C1 segment of cervical spinal cord (tissue), 14 donors: ENCODE measurements around the gene LRCH1.
A peak's percentile ranks its signal among the peaks of the same experiment; 100 is the strongest.

Experiments used
- DNase-seq, 14 donors: peaks; one replicate each; lab custom pipeline; 2025; lab: John Stamatoyannopoulos, UW

Gene LRCH1

GRCh38 chr13:46535825-46536224, 17.1 kb upstream of the LRCH1 start:
- no peak for DNase-seq

DNA sequence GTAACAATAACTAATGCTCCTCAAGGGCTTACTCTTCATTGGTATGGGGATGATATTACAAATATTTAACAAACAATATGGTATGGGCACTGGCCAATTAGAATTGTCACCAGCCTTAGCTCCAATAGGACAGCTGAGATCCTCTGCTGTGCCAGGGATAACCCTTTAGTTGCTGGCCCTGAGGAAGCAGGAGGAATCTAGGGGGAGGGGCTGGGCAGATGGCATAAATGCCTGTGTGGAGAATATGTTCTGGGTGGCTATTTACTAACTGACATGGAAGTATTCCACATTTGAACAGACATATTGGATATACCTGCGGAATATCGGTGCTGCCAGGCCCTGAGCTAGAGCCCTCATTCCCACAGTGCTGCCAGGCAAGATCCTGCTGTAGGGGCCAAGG, 16.6 kb upstream of the LRCH1 start:
- no peak for DNase-seq

DNA sequence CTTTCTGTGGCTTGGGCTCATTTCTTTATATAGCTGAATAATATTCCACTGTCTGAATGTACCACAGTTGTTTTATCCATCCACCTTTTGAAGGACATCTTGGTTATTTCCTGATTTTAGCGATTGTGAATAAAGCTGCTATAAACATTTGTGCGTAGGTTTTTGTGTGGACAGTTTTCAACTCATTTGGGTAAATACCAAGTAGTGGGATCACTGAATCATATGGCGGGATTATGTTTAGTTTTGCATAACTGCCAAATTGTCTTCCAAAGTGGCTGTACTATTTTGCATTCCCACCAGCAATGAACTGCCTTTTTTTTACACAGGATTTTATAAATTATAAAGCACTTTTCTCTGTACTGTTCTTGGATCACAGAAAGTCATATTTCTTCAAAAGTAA, 13.7 kb upstream of the LRCH1 start:
- no peak for DNase-seq

GRCh38 chr13:46541210-46541609, 11.8 kb upstream of the LRCH1 start:
- DNase-seq, result no peak

DNA sequence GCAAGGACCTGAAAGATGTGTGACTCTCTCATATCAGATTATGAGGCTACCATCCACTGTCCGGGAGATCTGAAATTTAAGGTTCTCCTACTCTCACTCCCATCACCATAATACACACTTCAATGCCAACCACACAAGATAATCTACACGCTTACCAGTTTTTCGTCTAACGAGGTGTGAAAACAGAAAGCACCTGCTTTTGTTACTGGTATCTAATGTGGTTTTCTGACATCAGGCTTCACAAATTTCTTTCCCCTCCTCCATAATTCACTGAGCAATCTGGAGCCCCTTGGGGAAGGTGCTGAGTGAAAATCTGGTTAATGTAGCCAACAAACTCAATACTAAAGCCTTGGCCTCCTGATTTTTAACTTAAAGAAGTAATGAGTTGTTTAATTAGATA, 10.1 kb upstream of the LRCH1 start:
- DNase-seq, result no peak

GRCh38 chr13:46543287-46543686, 9.7 kb upstream of the LRCH1 start:
- peak in 3 of 14 donors; percentile 31 to 99 (median 54) for DNase-seq

GRCh38 chr13:46544208-46544607, 8.8 kb upstream of the LRCH1 start:
- DNase-seq, result no peak

DNA sequence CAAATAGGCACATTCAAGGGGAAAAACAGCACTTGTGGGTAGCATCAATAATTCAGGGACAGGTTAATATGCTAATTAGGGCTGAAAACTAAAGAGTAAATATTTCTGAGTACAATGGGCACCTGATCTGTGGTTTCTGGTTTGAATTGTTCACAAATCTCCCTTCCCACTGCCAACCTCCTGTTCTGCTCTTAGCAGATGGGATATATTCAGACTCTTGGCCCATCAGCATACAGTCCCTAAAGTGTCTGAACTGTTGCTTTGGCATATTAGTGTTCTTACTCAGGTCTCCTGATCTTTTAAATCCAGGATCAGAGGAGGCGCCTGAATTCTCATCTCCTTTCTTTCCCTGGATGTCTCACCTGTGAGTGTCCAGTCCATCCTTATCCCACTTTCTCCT, 8.2 kb upstream of the LRCH1 start:
- DNase-seq, result peak in 1 of 14 donors; percentile 77

GRCh38 chr13:46546084-46546768, 6.7 kb upstream of the LRCH1 start:
- DNase-seq, result no peak

- DNase-seq, result no peak
These were observed 2.1 kb upstream of the LRCH1 start for GRCh38 chr13:46550822-46551221.

- DNase-seq, result peak in 9 of 14 donors; percentile 15 to 62 (median 46)
These were observed 1.3 kb upstream of the LRCH1 start for GRCh38 chr13:46551410-46552302.

DNA sequence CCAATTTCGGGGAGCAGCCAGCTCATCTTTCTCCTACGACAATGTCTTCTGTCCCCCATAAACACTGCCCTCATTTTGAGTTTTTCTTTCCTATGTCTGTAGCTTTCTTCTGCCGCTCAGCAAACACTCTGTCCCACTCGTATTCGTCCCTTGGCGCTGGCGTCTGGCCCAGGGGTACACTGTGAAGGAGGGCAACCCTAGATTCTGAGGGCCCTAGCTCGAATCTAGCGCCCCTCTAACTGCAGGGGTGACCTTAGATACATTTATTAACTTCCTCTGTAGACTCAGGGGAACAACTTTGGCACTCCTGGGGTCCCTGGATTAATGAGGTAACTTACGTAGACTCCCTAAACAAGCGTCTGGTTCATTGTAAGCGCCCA, 677 bp upstream of the LRCH1 start:
- DNase-seq, result peak in 2 of 14 donors; percentile 19 to 42

- DNase-seq, result peak in 2 of 14 donors; percentile 50 to 51
These were observed 533 bp downstream of the LRCH1 start for GRCh38 chr13:46553521-46553885.

DNA sequence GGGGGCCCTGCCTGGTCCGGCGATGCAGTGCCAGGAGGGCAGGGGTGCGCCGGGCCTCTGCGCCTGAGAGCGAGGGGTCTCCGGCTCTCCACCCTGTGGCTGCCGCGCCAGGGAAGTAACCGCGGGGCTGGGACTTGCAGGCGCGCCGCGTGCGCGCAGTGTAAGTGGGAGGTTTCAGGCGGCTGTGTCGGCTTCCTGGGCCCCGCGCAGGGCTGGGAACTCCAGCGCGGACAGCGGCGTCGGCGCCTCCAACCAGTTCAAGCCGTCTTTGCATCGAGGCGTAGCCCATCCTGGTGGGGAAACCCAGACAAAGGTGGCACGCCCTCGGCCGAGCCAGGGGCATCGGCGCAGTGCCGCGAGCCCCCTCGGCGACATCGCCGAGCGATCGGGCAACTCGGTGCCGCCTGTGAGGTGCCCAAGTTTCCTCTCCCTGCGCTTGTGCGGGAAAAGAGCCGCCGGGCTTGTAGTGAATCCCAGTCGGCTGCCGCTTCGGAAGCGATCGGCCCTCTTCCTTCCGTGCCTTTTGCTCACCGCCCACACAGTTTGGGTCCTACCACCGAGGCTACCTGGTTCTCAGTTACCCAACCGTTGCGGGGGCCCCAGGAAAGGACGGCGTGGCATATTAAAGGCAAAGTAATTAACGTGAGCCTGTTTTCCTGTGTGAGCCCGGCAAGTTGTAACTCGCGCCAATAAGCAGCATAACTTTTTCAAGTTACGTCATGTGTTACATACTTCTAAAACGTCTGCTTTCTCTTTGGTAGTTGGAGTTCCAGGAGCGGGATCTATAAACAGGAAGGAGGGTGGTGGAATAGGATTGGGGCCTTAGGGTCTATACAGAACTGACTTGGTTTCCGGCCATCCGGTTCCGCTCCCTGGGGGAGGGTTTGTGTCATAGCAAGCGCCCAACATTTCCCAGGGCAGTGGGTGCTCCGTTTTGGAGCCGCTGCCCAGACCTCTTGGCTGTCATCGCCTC, 1.2 kb downstream of the LRCH1 start:
- peak in 9 of 14 donors; percentile 6 to 77 (median 47) for DNase-seq

GRCh38 chr13:46554951-46555350, 2.0 kb downstream of the LRCH1 start:
- DNase-seq, result no peak

DNA sequence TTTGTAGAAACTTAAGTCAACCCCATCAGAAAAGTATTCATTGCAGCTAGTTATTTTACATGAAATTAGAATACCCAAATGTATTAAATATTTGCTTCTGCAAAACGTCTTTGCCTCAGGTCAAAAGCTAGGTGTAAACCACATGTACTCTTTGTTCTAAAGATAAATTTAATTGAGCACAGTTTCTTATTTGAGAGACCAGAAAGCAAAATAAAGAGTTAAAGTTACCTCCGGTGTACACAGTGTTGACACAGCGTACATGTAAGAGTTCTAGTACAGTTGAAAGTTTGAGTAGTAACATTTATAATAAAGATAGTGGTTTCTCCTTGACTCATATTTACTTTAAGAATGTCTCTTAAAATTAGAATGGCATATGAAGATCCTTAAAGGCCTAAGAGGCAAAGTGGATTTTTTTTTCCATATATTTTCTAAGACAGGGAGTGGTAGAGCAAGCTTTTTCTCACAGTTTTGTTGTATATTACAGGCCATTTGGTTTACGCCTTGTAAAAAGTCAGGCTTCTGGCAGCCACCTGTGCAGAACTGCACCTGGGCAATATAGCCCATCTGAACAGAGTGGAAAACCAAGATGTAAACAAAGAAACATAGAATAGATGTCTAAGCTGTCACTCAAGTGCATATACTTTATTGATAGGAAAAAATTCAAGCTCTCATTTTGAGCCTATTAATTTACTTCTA, 2.9 kb downstream of the LRCH1 start:
- DNase-seq, result no peak

- DNase-seq, result no peak
These were observed 3.4 kb downstream of the LRCH1 start for GRCh38 chr13:46556418-46556779.

- no peak for DNase-seq
These were observed 6.4 kb downstream of the LRCH1 start for GRCh38 chr13:46559272-46559805.

- no peak for DNase-seq
These were observed 7.8 kb downstream of the LRCH1 start for GRCh38 chr13:46560778-46561177.

GRCh38 chr13:46561286-46561685, 8.3 kb downstream of the LRCH1 start:
- no peak for DNase-seq

DNA sequence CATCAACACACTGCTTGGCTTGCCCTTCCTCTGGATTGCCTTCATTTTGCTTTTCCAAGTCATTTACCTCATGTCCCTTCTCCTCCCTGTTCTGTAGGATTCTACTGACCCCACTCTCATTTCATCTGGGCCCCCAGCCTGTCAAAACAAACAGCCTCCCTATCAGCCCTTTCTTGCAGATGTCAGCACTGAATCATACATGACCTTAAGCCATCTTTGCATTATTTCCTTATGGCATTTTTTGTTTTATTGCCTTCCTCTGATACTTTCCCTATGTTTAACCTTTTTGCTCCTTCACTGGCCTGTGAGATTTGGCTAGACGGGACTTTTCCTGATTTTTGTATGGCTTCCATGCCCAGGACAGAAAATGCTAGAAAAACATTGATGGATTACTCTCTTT, 8.7 kb downstream of the LRCH1 start:
- no peak for DNase-seq
